ENCODE measurements around the gene PIP5K1C.
"Not testable (repeated sequence)": the region's sequence is repeated elsewhere in the genome, so short reads cannot be mapped to it uniquely, and the experiment has no call there.

Gene PIP5K1C

DNA sequence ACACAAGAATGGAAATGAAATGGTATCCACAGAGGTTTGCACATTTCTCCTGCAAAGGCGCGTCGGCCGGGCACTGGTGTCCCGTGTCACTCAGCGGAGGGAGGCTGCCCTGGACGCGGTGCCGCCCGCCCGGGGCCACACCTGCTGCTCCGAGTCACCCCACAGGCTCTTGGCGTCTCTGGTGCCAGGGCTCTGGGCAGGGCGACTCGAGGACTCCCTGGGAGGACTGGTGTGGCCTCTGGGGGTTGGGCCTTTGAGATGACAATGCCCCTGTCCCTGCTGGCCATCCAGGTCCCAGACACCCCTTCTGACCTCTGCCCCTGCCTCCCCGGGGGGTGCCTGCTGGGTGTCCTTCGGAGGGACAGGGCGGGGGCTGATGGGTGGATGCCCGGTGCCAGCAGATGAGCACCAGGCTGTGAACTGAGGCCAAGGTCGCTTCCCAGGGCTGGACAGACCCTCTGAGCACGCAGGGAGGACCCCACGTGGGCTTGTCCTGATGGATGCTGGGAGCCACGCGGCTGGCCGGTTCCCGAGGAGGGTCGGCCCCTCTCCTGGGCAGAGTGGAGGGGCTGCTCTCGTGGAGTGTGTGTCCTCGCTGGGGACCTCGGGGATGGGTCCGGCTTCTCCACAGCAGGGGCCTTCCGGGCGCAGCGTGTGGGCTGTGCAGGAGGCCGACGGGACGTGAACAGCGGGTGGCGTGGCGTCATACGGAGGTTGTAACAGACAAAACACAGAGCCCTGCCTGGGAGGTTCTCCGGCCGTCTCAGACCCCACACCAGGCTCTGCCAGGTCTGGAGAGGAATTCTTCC, 69.0 kb downstream of the PIP5K1C start:
- TF ChIP-seq, protein P1, sequence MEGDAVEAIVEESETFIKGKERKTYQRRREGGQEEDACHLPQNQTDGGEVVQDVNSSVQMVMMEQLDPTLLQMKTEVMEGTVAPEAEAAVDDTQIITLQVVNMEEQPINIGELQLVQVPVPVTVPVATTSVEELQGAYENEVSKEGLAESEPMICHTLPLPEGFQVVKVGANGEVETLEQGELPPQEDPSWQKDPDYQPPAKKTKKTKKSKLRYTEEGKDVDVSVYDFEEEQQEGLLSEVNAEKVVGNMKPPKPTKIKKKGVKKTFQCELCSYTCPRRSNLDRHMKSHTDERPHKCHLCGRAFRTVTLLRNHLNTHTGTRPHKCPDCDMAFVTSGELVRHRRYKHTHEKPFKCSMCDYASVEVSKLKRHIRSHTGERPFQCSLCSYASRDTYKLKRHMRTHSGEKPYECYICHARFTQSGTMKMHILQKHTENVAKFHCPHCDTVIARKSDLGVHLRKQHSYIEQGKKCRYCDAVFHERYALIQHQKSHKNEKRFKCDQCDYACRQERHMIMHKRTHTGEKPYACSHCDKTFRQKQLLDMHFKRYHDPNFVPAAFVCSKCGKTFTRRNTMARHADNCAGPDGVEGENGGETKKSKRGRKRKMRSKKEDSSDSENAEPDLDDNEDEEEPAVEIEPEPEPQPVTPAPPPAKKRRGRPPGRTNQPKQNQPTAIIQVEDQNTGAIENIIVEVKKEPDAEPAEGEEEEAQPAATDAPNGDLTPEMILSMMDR (IDR thresholded peaks at IDR 0.05; ENCODE audit: borderline replicate concordance, insufficient read depth, low read depth, low read length) = no peak
- no peak overlapping the region for H3K4me3 ChIP-seq (ENCODE audit: low read depth, low read length)

DNA sequence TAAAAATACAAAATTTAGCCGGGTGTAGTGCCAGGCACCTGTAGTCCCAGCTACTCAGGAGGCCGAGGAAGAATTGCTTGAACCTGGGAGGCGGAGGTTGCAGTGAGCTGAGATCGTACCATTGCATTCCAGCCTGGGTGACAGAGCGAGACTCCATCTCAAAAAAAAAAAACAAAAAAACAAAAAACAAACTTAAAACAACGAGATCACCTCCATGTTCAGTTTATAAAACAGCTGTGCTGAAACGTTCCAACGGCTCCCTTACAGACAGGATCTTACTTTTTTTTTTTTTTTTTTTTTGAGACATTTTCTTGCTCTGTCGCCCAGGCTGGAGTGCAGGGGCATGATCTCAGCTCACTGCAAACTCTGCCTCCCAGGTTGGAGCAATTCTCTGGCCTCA, 71.5 kb downstream of the PIP5K1C start:
- not testable (repeated sequence) for H3K4me3 ChIP-seq (ENCODE audit: low read depth, low read length)

DNA sequence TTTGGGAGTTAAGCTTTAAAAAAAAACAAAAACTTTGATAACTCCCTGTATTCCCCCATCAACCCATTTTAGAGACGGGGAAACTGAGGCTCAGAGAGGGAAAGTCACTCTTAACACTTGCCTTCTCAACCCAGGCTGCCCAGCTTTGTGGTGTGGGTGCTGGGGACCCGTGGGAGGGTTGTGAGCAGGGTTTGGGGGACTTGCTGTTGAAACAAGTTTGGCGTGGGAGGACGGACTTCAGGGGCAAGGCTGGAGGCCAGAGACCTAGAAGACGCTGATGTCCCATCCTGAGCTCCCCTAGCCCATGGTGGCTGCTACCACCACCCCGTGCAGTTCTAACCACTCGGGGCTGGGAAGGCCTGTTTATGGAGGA, 72.9 kb downstream of the PIP5K1C start:
- TF ChIP-seq, protein P1 (IDR thresholded peaks at IDR 0.05; ENCODE audit: borderline replicate concordance, insufficient read depth, low read depth, low read length) = no peak
- no peak overlapping the region for H3K4me3 ChIP-seq (ENCODE audit: low read depth, low read length)

DNA sequence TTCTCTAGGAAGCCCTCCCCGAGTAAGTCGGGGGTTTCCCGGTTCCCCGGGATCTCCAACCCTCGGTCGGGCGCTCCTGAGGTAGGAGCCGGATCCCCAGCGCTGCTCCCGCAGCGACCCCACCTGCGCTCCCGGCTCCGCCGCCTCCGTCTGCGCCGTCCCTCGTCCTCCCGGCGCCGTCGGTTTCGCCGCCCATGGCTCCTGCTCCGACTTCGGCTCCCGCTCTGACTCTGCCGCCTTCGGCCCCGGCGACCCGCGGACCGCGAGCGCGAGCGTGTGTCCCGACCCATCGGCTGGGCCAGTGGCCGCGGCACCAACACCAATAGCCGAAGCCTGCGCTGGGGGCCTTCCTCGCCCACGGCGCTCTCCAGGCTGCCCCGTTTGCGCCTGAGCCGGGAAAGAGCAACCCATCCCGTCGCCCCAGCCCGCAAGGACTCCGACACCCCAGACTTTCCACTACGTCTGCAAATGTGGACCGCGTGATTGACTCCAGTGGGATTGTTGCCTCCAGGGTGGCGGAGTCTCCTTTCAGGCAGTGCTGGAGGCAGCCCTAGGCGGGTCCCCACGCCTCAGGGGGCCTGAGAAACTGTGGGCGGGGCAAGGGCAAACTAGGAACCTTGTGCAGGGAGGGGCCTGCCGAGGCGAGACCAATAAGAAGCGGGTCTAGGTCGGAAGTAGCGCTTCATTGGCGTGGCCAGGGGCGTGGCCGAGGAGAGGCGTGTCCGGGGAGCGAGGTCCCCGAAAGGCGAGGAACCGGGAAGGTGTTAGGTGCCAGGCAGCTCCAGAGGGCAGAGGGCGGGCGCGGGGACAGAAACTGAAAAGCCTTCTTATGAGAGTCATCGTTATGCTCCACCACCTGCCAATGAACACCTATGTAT, 73.6 kb downstream of the PIP5K1C start, which contains the start of gene CACTIN:
CACTIN (minus strand) TSS at position 318 of the 878 bp plus-strand sequence; CDS start at position 290, 28 bp downstream.
- TF ChIP-seq, protein P1 (IDR thresholded peaks at IDR 0.05; ENCODE audit: borderline replicate concordance, insufficient read depth, low read depth, low read length) = no peak
- peak within 1 kb of the TSS; percentile 99 for H3K4me3 ChIP-seq (ENCODE audit: low read depth, low read length)

DNA sequence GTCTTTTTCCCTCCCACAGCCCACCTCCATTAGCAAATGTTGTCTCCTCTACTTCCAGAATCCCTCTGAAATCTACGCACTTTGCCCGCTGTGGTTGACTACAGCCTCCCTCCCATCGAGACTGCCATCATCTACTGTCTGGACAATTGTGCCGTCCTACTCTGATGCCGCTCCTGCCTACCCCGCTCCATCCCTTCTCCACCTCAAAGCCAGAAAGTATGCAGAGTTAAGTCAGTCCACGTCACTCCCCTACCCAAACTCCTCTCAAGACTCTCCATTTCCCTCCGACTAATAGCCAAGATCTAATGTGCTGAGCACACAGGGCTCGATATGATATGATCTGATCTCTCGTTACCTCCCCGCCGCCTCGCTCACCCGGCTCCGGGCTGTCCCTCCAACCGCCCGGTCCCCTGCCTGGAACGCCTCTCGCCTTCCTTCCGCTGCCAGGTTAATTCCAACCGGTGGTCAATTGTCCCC, 74.2 kb downstream of the PIP5K1C start:
- TF ChIP-seq, protein P1 (IDR thresholded peaks at IDR 0.05; ENCODE audit: borderline replicate concordance, insufficient read depth, low read depth, low read length) = no peak
- H3K4me3 ChIP-seq (ENCODE audit: low read depth, low read length) = peak overlapping the region; percentile 99

DNA sequence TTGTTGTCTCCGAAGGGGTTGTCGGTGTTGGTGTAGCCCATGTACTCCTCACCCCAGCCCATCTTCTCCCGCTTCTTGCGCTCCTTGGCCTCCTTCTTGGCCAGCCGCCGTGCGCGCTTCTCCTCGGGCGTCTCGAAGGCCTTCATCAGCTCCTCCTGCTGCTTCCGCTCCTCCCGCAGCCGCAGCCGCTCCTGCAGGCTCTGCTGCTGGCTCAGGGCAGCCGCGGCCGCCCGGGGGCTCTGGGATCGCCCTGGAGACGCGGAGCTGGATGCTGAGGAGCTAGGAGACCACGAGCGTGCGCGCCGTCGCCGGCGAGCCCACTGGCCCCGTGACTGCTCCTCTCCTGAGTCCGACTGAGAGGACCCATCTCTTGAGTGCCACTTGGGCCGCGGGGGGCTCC, 76.6 kb downstream of the PIP5K1C start:
- TF ChIP-seq, protein P1 (IDR thresholded peaks at IDR 0.05; ENCODE audit: borderline replicate concordance, insufficient read depth, low read depth, low read length) = no peak
- no peak overlapping the region for H3K4me3 ChIP-seq (ENCODE audit: low read depth, low read length)

DNA sequence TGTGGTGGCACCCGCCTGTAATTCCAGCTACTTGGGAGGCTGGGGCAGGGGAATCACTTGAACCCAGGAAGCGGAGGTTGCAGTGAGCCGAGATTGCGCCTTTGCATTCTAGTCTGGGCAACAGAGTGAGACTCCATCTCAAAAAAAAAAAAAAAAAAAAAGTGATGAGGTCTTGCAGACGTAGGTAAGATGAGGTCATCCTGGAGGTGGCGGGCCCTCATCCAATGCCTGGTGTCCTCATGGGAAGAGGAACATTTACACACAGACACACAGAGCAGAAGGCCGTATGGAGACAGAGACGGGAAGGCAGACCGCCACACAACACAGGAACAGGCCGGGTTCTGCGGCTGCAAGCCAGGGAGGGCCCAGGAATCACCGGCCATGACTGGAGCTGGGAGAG, 78.0 kb downstream of the PIP5K1C start:
- no peak overlapping the region for H3K4me3 ChIP-seq (ENCODE audit: low read depth, low read length)
- TF ChIP-seq, protein P1 (IDR thresholded peaks at IDR 0.05; ENCODE audit: borderline replicate concordance, insufficient read depth, low read depth, low read length) = no peak

Data from GM12875 (cell line).